Measurements from ENCODE around the gene PPFIA4. TPM values are rescaled to one million over a fixed set of nuclear protein-coding genes. Genes with fewer than 3 reads are reported as not detected.

Gene PPFIA4
- total RNA-seq, 1 experiment from 2014 or later: 21.1 TPM

DNA sequence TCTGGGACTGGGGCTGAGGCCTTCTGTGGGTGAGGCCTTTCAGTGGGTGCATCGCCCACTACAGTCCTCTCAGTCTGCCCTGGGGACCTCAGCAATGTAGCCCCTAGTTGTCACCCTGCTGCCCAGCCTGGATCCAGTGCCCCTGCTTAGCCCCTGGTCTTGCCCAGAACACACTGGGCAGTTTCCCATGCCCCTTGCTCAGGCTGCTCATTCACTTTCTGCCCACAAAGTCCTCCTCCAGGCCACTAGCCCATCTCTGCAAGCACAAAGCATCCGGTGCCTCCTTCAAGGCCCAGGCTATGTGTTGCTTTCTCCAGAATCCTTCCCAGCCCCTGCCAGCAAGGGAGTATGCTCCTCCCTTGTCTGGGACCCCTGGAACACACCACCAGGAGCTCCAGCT lies 95.9 kb downstream of the PPFIA4 start:
- POLR2A ChIA-PET: no interaction called here
- CTCF ChIA-PET: interaction anchor here (1.4 to 2.9 kb wide), 3 partner anchors 50 to 145 kb away, joined by 4 to 13 read pairs (median 11); no protein-coding TSS in a partner anchor
- ATAC-seq (no peak), DNase-seq (ENCODE audit: low spot score) (no peak)
- TF ChIP-seq GRHL2 (CRISPR knock-in tag; IDR thresholded peaks at IDR 0.05; ENCODE audit: insufficient replicate concordance, severe bottlenecking) (no peak), ZBTB43 (CRISPR knock-in tag; IDR thresholded peaks at IDR 0.05) (no peak), MLX (CRISPR knock-in tag; IDR thresholded peaks at IDR 0.05) (no peak), MXD4 (CRISPR knock-in tag; IDR thresholded peaks at IDR 0.05; ENCODE audit: borderline replicate concordance) (no peak), SMAD3 (CRISPR knock-in tag; IDR thresholded peaks at IDR 0.05; ENCODE audit: borderline replicate concordance) (no peak), CREM (CRISPR knock-in tag; IDR thresholded peaks at IDR 0.05) (no peak), ZNF423 (CRISPR knock-in tag; IDR thresholded peaks at IDR 0.05) (no peak), FOXP1 (CRISPR knock-in tag; IDR thresholded peaks at IDR 0.05; ENCODE audit: borderline replicate concordance) (no peak), ETV6 (CRISPR knock-in tag; IDR thresholded peaks at IDR 0.05) (no peak), EMX1 (CRISPR knock-in tag; IDR thresholded peaks at IDR 0.05) (no peak), NFYB (CRISPR knock-in tag; conservative IDR thresholded peaks at IDR 0.05; ENCODE audit: low read depth) (no peak), MYBL2 (CRISPR knock-in tag; IDR thresholded peaks at IDR 0.05) (no peak), ZNF396 (CRISPR knock-in tag; IDR thresholded peaks at IDR 0.05; ENCODE audit: borderline replicate concordance) (no peak), STAT6 (CRISPR knock-in tag; conservative IDR thresholded peaks at IDR 0.05; ENCODE audit: low read depth) (no peak), MAX (CRISPR knock-in tag; IDR thresholded peaks at IDR 0.05) (no peak)
- TF ChIP-seq, protein P1, sequence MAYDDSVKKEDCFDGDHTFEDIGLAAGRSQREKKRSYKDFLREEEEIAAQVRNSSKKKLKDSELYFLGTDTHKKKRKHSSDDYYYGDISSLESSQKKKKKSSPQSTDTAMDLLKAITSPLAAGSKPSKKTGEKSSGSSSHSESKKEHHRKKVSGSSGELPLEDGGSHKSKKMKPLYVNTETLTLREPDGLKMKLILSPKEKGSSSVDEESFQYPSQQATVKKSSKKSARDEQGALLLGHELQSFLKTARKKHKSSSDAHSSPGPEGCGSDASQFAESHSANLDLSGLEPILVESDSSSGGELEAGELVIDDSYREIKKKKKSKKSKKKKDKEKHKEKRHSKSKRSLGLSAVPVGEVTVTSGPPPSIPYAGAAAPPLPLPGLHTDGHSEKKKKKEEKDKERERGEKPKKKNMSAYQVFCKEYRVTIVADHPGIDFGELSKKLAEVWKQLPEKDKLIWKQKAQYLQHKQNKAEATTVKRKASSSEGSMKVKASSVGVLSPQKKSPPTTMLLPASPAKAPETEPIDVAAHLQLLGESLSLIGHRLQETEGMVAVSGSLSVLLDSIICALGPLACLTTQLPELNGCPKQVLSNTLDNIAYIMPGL (CRISPR knock-in tag; IDR thresholded peaks at IDR 0.05): no peak
- TF ChIP-seq, protein P2, sequence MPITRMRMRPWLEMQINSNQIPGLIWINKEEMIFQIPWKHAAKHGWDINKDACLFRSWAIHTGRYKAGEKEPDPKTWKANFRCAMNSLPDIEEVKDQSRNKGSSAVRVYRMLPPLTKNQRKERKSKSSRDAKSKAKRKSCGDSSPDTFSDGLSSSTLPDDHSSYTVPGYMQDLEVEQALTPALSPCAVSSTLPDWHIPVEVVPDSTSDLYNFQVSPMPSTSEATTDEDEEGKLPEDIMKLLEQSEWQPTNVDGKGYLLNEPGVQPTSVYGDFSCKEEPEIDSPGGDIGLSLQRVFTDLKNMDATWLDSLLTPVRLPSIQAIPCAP (CRISPR knock-in tag; IDR thresholded peaks at IDR 0.05): no peak
- TF ChIP-seq, protein P3, sequence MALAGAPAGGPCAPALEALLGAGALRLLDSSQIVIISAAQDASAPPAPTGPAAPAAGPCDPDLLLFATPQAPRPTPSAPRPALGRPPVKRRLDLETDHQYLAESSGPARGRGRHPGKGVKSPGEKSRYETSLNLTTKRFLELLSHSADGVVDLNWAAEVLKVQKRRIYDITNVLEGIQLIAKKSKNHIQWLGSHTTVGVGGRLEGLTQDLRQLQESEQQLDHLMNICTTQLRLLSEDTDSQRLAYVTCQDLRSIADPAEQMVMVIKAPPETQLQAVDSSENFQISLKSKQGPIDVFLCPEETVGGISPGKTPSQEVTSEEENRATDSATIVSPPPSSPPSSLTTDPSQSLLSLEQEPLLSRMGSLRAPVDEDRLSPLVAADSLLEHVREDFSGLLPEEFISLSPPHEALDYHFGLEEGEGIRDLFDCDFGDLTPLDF (CRISPR knock-in tag; IDR thresholded peaks at IDR 0.05): no peak
- TF ChIP-seq, protein P4, sequence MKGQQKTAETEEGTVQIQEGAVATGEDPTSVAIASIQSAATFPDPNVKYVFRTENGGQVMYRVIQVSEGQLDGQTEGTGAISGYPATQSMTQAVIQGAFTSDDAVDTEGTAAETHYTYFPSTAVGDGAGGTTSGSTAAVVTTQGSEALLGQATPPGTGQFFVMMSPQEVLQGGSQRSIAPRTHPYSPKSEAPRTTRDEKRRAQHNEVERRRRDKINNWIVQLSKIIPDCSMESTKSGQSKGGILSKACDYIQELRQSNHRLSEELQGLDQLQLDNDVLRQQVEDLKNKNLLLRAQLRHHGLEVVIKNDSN (CRISPR knock-in tag; IDR thresholded peaks at IDR 0.05): no peak
- H3K9me3 Mint-ChIP-seq: no peaks in the 10 kb centered on the region
- no peak overlapping the region for H3K27ac Mint-ChIP-seq
- no peak overlapping the region for H3K4me3 Mint-ChIP-seq
- peaks cover 21% of the 10 kb centered on the region for H3K4me1 Mint-ChIP-seq
- H3K36me3 Mint-ChIP-seq: no peaks in the 10 kb centered on the region
- peaks cover 20% of the 10 kb centered on the region for H3K27me3 Mint-ChIP-seq (ENCODE audit: low read depth)
